ENCODE results near the gene COQ10B. TPM values are rescaled to one million over a fixed set of nuclear protein-coding genes. Genes with fewer than 3 reads are reported as not detected.
A peak's percentile ranks its signal among the peaks of the same experiment; 100 is the strongest.

Gene COQ10B
- total RNA-seq, 1 experiment from 2014 or later, result 28.5 TPM

- H3K4me3 ChIP-seq, result peak within 1 kb of the TSS; percentile 98
- H3K27me3 ChIP-seq, result no peaks in the 10 kb centered on the region
- H3K9me3 ChIP-seq, result no peaks in the 10 kb centered on the region
- peak; percentile 93 for DNase-seq
- peaks cover 28% of the 10 kb centered on the region for H3K36me3 ChIP-seq
Measured at GRCh38 chr2:197515739-197516392, 62.5 kb downstream of the COQ10B start, which contains the start of gene MOB4. Gene MOB4 (plus strand): TSS chr2:197516066. CDS start chr2:197516087, 21 bp downstream.

- H3K36me3 ChIP-seq, result peaks cover 29% of the 10 kb centered on the region
- H3K9me3 ChIP-seq, result no peaks in the 10 kb centered on the region
- no peaks in the 10 kb centered on the region for H3K27me3 ChIP-seq
- peak overlapping the region; percentile 98 for H3K4me3 ChIP-seq
- DNase-seq, result peak; percentile 25
Measured at GRCh38 chr2:197516393-197516761, 63.0 kb downstream of the COQ10B start.

DNA sequence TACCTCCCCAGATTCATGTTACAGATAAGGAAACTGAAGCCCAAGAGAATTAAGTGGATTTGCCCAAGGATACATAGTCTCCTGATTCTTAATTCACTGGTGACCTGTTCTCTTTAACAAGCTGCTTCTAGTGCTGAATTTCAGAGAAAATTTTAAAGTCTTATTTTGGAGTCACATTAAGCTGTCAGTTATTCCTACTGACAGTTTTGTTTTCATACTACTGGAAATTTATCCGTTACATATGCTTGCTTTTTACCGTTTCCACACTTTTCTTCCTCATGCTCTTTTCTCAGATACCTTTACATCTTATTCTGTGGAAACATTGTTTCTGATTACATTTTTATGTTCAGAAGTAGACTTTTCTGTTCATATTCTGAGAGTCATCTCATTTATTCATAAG, 63.8 kb downstream of the COQ10B start:
- H3K36me3 ChIP-seq, result peaks cover 35% of the 10 kb centered on the region
- peak overlapping the region; percentile 98 for H3K4me3 ChIP-seq
- no peak for DNase-seq
- no peaks in the 10 kb centered on the region for H3K27me3 ChIP-seq
- no peaks in the 10 kb centered on the region for H3K9me3 ChIP-seq

Other genes with a start within 250 kb of the COQ10B start
- 0.66 and 5.9 TPM in 2 replicates for gene ANKRD44, start 142.8 kb upstream of the COQ10B start, total RNA-seq (2014; rRNA removed; shearing (Covaris generic); ENCODE audit: low replicate concordance)
- 122 and 337 TPM in 2 replicates for gene SF3B1, start 18.5 kb upstream of the COQ10B start, total RNA-seq (2014; rRNA removed; shearing (Covaris generic); ENCODE audit: low replicate concordance)
- 130 and 166 TPM in 2 replicates for gene HSPD1, start 46.3 kb downstream of the COQ10B start, total RNA-seq (2014; rRNA removed; shearing (Covaris generic); ENCODE audit: low replicate concordance)
- gene HSPE1, start 46.8 kb downstream of the COQ10B start, total RNA-seq (2014; rRNA removed; shearing (Covaris generic); ENCODE audit: low replicate concordance), result 135 and 172 TPM in 2 replicates
- gene MOB4, start 62.5 kb downstream of the COQ10B start, total RNA-seq (2014; rRNA removed; shearing (Covaris generic); ENCODE audit: low replicate concordance), result 22.0 and 50.9 TPM in 2 replicates
- gene RFTN2, start 222.0 kb downstream of the COQ10B start, total RNA-seq (2014; rRNA removed; shearing (Covaris generic); ENCODE audit: low replicate concordance), result 0.07 TPM in 2 replicates

Measured in MG63 (cell line).